Measurements from ENCODE around the gene P2RY12.

DNA sequence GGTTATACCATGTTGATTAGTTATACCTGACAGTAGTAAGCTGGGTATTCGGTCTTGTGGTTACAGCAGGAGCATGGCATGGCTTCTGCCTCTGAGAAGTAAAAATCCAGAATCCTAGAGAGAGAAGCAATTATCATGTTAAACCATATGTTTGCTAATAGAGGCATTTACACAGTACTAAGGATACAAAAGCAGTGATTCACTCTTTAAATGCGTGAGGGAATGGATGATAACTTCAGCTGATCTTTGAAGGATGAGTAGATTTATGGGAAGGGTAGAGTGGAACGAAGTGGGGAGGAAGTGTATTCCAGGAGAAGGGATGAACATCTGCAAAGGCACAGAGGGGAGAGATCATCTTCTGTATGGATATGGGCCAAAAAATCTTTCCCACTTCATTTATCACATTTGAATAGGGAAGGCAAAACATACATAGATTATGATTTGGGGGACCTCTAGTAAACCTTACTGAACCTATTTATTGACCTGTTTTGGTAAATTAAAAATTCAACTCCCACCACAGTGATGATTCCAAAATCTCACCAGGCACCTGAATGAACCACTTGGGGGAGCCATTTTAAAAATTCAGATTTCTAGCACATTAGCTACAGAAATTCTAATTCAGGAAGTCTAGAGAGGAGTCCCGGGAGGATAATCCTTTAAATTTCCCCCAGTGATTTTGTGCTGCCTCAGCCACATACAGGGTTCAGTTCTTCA is 41.2 kb upstream of the P2RY12 start:
- TF ChIP-seq, protein P1, sequence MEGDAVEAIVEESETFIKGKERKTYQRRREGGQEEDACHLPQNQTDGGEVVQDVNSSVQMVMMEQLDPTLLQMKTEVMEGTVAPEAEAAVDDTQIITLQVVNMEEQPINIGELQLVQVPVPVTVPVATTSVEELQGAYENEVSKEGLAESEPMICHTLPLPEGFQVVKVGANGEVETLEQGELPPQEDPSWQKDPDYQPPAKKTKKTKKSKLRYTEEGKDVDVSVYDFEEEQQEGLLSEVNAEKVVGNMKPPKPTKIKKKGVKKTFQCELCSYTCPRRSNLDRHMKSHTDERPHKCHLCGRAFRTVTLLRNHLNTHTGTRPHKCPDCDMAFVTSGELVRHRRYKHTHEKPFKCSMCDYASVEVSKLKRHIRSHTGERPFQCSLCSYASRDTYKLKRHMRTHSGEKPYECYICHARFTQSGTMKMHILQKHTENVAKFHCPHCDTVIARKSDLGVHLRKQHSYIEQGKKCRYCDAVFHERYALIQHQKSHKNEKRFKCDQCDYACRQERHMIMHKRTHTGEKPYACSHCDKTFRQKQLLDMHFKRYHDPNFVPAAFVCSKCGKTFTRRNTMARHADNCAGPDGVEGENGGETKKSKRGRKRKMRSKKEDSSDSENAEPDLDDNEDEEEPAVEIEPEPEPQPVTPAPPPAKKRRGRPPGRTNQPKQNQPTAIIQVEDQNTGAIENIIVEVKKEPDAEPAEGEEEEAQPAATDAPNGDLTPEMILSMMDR (conservative IDR thresholded peaks at IDR 0.05 in 1 of 2, IDR thresholded peaks at IDR 0.05 in 1 of 2; ENCODE audit: low read depth in 1 of 2, low read length in 2 of 2), result peak; percentile 25 to 27
- TF ChIP-seq EZH2 (IDR thresholded peaks at IDR 0.05; ENCODE audit: low read length, missing control alignments), result no peak

All from fibroblast of lung (primary cell).